SH-SY5Y (cell line): Measurements from ENCODE around the gene SGCD.

Experiments
- GATA2 ChIP-seq: IDR thresholded peaks from 2 replicates; pipeline ENCODE4 v1.6.1; 2011; ENCODE audit warnings: mild to moderate bottlenecking, low read depth, low read length
- GATA3 ChIP-seq: IDR thresholded peaks from 2 replicates; pipeline ENCODE4 v1.6.1; 2011; ENCODE audit warnings: low read depth, mild to moderate bottlenecking, low read length, moderate library complexity

DNA sequence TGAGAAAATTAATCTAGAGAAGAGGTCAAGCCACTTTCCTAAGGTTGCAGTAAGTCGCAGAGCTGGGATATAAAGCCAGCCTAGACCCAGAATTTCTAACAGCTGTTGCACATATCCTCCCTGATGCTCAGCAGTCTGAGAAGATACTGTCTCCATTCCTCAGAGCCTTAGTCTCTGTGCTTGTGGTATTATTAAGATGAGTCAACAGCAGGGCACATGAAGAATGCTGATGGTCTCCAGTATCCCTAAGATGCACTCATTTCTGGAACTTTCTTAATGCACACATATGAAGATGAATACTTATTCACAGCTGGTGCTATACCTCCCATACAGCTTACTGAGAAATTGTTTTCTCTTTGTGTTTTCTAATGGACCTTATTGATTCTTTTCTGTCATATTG, 32.5 kb downstream of the SGCD start:
- no peak for TF ChIP-seq GATA3
- no peak for TF ChIP-seq GATA2
